GM12873 (cell line): Measurements from ENCODE around the gene NR3C1.

Source experiments
- CTCF ChIP-seq: IDR thresholded peaks from 2 replicates; pipeline ENCODE4 v1.5.1; 2012; ENCODE audit warnings: low read depth, mild to moderate bottlenecking, moderate library complexity, low read length, control low read depth; ENCODE audit not compliant: insufficient read depth; ENCODE audit errors: missing control alignments

The NR3C1 gene

GRCh38 chr5:143403593-143404415 lies at the start of gene NR3C1:
TSS of gene NR3C1 (minus strand) at chr5:143403686. CDS start at chr5:143400839, 2,847 bp downstream.
- peak; percentile 67 for TF ChIP-seq CTCF

GRCh38 chr5:143449772-143450171 lies 46.3 kb upstream of the NR3C1 start:
- no peak for TF ChIP-seq CTCF

GRCh38 chr5:143448518-143448917 lies 45.0 kb upstream of the NR3C1 start:
- TF ChIP-seq CTCF = peak; percentile 38

GRCh38 chr5:143447983-143448382 lies 44.5 kb upstream of the NR3C1 start:
- no peak for TF ChIP-seq CTCF

GRCh38 chr5:143446535-143447226 lies 43.2 kb upstream of the NR3C1 start:
- no peak for TF ChIP-seq CTCF

- TF ChIP-seq CTCF = no peak
Measured at GRCh38 chr5:143445776-143446175, 42.3 kb upstream of the NR3C1 start.

GRCh38 chr5:143443330-143443729 lies 39.8 kb upstream of the NR3C1 start:
- no peak for TF ChIP-seq CTCF
